ENCODE data around the gene HSP90B1.

The HSP90B1 gene

DNA sequence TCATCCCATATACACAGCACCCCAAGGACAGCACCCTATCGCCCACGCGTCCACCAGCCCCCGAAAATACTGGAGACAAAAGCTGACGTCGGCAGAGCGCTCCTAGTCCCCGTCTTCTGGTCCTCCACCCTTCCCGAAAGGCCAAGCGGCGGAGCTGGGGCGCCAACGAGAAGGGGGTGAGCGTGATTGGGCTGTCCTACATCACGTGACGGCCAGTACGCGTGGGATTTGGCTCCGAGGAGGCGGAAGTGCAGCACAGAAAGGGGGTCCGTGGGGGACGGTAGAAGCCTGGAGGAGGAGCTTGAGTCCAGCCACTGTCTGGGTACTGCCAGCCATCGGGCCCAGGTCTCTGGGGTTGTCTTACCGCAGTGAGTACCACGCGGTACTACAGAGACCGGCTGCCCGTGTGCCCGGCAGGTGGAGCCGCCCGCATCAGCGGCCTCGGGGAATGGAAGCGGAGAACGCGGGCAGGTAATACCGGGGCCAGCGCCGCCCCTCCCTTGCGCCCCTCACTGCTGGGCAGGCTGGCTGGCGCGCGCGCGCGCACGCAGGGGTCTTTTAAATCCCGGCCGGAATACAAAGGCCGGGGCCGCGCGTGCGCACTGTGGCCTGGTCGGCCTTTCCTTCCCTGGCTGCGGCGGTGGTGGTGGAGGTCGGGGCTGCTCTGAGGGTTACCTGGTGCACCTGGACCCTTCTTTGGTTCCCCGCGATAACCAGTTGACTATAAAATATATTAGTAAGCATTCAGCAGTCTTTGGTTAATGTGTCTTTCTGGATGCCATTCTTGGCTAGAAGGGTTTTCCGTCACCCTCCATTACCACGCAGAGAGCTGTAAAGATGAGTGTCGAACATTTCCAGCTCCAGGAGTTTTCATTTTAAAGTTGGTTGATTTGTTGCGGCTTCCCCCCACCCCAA is 35.6 kb downstream of the HSP90B1 start, which contains the start of gene TDG (continued):
- TF ChIP-seq, protein P1, sequence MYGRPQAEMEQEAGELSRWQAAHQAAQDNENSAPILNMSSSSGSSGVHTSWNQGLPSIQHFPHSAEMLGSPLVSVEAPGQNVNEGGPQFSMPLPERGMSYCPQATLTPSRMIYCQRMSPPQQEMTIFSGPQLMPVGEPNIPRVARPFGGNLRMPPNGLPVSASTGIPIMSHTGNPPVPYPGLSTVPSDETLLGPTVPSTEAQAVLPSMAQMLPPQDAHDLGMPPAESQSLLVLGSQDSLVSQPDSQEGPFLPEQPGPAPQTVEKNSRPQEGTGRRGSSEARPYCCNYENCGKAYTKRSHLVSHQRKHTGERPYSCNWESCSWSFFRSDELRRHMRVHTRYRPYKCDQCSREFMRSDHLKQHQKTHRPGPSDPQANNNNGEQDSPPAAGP (tag by site-specific recombination; IDR thresholded peaks at IDR 0.05): peak; percentile 84
- no peak for TF ChIP-seq ZNF621 (tag by site-specific recombination; IDR thresholded peaks at IDR 0.05)
- TF ChIP-seq, protein P2, sequence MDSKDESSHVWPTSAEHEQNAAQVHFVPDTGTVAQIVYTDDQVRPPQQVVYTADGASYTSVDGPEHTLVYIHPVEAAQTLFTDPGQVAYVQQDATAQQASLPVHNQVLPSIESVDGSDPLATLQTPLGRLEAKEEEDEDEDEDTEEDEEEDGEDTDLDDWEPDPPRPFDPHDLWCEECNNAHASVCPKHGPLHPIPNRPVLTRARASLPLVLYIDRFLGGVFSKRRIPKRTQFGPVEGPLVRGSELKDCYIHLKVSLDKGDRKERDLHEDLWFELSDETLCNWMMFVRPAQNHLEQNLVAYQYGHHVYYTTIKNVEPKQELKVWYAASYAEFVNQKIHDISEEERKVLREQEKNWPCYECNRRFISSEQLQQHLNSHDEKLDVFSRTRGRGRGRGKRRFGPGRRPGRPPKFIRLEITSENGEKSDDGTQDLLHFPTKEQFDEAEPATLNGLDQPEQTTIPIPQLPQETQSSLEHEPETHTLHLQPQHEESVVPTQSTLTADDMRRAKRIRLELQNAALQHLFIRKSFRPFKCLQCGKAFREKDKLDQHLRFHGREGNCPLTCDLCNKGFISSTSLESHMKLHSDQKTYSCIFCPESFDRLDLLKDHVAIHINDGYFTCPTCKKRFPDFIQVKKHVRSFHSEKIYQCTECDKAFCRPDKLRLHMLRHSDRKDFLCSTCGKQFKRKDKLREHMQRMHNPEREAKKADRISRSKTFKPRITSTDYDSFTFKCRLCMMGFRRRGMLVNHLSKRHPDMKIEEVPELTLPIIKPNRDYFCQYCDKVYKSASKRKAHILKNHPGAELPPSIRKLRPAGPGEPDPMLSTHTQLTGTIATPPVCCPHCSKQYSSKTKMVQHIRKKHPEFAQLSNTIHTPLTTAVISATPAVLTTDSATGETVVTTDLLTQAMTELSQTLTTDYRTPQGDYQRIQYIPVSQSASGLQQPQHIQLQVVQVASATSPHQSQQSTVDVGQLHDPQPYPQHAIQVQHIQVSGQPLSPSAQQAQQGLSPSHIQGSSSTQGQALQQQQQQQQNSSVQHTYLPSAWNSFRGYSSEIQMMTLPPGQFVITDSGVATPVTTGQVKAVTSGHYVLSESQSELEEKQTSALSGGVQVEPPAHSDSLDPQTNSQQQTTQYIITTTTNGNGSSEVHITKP (tag by site-specific recombination; IDR thresholded peaks at IDR 0.05): peak; percentile 85
- peak; percentile 93 for TF ChIP-seq ZNF600 (tag by site-specific recombination; IDR thresholded peaks at IDR 0.05)
- peak; percentile 73 for TF ChIP-seq ZBTB8A (tag by site-specific recombination; IDR thresholded peaks at IDR 0.05)
- TF ChIP-seq ZNF777 (tag by site-specific recombination; IDR thresholded peaks at IDR 0.05; ENCODE audit: borderline replicate concordance): no peak
- no peak for TF ChIP-seq HOXD13 (CRISPR knock-in tag; IDR thresholded peaks at IDR 0.05; ENCODE audit: borderline replicate concordance)
- no peak for TF ChIP-seq BCL11B (tag by site-specific recombination; IDR thresholded peaks at IDR 0.05; ENCODE audit: low read depth)
- TF ChIP-seq, protein P3, sequence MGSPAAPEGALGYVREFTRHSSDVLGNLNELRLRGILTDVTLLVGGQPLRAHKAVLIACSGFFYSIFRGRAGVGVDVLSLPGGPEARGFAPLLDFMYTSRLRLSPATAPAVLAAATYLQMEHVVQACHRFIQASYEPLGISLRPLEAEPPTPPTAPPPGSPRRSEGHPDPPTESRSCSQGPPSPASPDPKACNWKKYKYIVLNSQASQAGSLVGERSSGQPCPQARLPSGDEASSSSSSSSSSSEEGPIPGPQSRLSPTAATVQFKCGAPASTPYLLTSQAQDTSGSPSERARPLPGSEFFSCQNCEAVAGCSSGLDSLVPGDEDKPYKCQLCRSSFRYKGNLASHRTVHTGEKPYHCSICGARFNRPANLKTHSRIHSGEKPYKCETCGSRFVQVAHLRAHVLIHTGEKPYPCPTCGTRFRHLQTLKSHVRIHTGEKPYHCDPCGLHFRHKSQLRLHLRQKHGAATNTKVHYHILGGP (tag by site-specific recombination; IDR thresholded peaks at IDR 0.05): no peak
- TF ChIP-seq, protein P4, sequence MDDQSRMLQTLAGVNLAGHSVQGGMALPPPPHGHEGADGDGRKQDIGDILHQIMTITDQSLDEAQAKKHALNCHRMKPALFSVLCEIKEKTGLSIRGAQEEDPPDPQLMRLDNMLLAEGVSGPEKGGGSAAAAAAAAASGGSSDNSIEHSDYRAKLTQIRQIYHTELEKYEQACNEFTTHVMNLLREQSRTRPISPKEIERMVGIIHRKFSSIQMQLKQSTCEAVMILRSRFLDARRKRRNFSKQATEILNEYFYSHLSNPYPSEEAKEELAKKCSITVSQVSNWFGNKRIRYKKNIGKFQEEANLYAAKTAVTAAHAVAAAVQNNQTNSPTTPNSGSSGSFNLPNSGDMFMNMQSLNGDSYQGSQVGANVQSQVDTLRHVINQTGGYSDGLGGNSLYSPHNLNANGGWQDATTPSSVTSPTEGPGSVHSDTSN (CRISPR knock-in tag; IDR thresholded peaks at IDR 0.05): peak; percentile 56; the same call in 1 of the 2 replicates
- peak; percentile 90; the same call in 1 of the 2 replicates for TF ChIP-seq KLF8 (tag by site-specific recombination; IDR thresholded peaks at IDR 0.05)
- TF ChIP-seq, protein P5, sequence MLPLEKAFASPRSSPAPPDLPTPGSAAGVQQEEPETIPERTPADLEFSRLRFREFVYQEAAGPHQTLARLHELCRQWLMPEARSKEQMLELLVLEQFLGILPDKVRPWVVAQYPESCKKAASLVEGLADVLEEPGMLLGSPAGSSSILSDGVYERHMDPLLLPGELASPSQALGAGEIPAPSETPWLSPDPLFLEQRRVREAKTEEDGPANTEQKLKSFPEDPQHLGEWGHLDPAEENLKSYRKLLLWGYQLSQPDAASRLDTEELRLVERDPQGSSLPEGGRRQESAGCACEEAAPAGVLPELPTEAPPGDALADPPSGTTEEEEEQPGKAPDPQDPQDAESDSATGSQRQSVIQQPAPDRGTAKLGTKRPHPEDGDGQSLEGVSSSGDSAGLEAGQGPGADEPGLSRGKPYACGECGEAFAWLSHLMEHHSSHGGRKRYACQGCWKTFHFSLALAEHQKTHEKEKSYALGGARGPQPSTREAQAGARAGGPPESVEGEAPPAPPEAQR (tag by site-specific recombination; IDR thresholded peaks at IDR 0.05): no peak
- peak; percentile 90 for TF ChIP-seq ZNF501 (tag by site-specific recombination; IDR thresholded peaks at IDR 0.05)
- TF ChIP-seq ZBTB17 (tag by site-specific recombination; IDR thresholded peaks at IDR 0.05): peak; percentile 84
- TF ChIP-seq, protein P6, sequence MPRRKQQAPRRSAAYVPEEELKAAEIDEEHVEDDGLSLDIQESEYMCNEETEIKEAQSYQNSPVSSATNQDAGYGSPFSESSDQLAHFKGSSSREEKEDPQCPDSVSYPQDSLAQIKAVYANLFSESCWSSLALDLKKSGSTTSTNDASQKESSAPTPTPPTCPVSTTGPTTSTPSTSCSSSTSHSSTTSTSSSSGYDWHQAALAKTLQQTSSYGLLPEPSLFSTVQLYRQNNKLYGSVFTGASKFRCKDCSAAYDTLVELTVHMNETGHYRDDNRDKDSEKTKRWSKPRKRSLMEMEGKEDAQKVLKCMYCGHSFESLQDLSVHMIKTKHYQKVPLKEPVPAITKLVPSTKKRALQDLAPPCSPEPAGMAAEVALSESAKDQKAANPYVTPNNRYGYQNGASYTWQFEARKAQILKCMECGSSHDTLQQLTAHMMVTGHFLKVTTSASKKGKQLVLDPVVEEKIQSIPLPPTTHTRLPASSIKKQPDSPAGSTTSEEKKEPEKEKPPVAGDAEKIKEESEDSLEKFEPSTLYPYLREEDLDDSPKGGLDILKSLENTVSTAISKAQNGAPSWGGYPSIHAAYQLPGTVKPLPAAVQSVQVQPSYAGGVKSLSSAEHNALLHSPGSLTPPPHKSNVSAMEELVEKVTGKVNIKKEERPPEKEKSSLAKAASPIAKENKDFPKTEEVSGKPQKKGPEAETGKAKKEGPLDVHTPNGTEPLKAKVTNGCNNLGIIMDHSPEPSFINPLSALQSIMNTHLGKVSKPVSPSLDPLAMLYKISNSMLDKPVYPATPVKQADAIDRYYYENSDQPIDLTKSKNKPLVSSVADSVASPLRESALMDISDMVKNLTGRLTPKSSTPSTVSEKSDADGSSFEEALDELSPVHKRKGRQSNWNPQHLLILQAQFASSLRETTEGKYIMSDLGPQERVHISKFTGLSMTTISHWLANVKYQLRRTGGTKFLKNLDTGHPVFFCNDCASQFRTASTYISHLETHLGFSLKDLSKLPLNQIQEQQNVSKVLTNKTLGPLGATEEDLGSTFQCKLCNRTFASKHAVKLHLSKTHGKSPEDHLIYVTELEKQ (tag by site-specific recombination; IDR thresholded peaks at IDR 0.05; ENCODE audit: borderline replicate concordance): no peak
- TF ChIP-seq ZNF311 (tag by site-specific recombination; IDR thresholded peaks at IDR 0.05; ENCODE audit: borderline replicate concordance): no peak
- TF ChIP-seq, protein P7, sequence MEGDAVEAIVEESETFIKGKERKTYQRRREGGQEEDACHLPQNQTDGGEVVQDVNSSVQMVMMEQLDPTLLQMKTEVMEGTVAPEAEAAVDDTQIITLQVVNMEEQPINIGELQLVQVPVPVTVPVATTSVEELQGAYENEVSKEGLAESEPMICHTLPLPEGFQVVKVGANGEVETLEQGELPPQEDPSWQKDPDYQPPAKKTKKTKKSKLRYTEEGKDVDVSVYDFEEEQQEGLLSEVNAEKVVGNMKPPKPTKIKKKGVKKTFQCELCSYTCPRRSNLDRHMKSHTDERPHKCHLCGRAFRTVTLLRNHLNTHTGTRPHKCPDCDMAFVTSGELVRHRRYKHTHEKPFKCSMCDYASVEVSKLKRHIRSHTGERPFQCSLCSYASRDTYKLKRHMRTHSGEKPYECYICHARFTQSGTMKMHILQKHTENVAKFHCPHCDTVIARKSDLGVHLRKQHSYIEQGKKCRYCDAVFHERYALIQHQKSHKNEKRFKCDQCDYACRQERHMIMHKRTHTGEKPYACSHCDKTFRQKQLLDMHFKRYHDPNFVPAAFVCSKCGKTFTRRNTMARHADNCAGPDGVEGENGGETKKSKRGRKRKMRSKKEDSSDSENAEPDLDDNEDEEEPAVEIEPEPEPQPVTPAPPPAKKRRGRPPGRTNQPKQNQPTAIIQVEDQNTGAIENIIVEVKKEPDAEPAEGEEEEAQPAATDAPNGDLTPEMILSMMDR (tag by site-specific recombination; IDR thresholded peaks at IDR 0.05): peak; percentile 95
- peak; percentile 59; the same call in 1 of the 2 replicates for TF ChIP-seq ZBTB48 (tag by site-specific recombination; IDR thresholded peaks at IDR 0.05)
- TF ChIP-seq ZNF560 (tag by site-specific recombination; IDR thresholded peaks at IDR 0.05; ENCODE audit: borderline replicate concordance): no peak
- TF ChIP-seq ZNF571 (tag by site-specific recombination; IDR thresholded peaks at IDR 0.05): no peak
- no peak for TF ChIP-seq ZNF354C (tag by site-specific recombination; IDR thresholded peaks at IDR 0.05; ENCODE audit: borderline replicate concordance, low read depth)
- no peak; the same call in none of the 2 replicates for TF ChIP-seq KLF16 (tag by site-specific recombination; IDR thresholded peaks at IDR 0.05)
- 0 out of 2 replicates have a peak, but pooled peaks have one; percentile 31 for TF ChIP-seq BCL11A (tag by site-specific recombination; IDR thresholded peaks at IDR 0.05; ENCODE audit: low read depth)
- TF ChIP-seq SP3 (tag by site-specific recombination; IDR thresholded peaks at IDR 0.05): peak; percentile 87
